Mucosa of rectum (tissue), 2 donors: Measurements from ENCODE around the gene AANAT.

Source experiments
- H3K27ac ChIP-seq, 2 donors: one replicate each; pipeline ENCODE4 v1.7.0; 2013; ENCODE audit warnings: inconsistent platforms in 2 of 2, low read depth in 2 of 2, low read length in 2 of 2
- H3K27me3 ChIP-seq, 2 donors: one replicate each; pipeline ENCODE4 v1.7.0; 2013; ENCODE audit warnings: low read length in 2 of 2; ENCODE audit not compliant: control insufficient read depth in 2 of 2, insufficient read depth in 2 of 2
- H3K36me3 ChIP-seq, 2 donors: one replicate each; pipeline ENCODE4 v1.7.0; 2013; ENCODE audit warnings: low read length in 2 of 2; ENCODE audit not compliant: control insufficient read depth in 2 of 2, insufficient read depth in 2 of 2
- H3K4me1 ChIP-seq, 2 donors: one replicate each; pipeline ENCODE4 v1.7.0; 2013; ENCODE audit warnings: low read length in 2 of 2, mild to moderate bottlenecking in 1 of 2; ENCODE audit not compliant: control insufficient read depth in 2 of 2, insufficient read depth in 2 of 2
- H3K4me3 ChIP-seq, 2 donors: one replicate each; pipeline ENCODE4 v1.7.0; 2013; ENCODE audit warnings: low read length in 2 of 2
- H3K9ac ChIP-seq, 2 donors: one replicate each; pipeline ENCODE4 v1.7.0; 2013; ENCODE audit warnings: low read length in 2 of 2, low read depth in 1 of 2, mild to moderate bottlenecking in 1 of 2
- H3K9me3 ChIP-seq, 2 donors: one replicate each; pipeline ENCODE4 v1.7.0; 2013; ENCODE audit warnings: low read length in 2 of 2; ENCODE audit not compliant: control insufficient read depth in 2 of 2
- donor health status: healthy.
- donor health status: Normal muscosa, but diverticular disease.

Gene AANAT

DNA sequence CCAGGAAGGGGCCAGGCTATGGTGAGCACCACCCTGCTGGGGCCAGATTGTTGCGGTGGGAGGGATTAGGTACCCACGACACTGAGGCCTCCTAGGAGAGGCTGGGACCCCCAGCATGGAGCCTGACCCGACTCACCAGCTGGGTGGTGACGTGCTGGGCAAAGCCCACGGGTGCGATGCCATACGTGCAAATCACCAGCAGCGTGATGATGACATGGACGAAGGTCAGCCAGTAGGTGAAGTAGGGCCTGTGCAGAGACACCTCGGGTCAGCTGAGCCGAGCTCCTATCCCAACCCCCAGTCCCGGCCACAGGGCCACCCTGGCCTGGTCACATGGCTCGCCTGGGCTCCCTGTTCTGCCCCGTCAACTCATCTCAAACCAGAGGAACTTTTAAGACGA lies 7.5 kb downstream of the AANAT start:
- H3K27me3 ChIP-seq: no peaks in the 10 kb centered on the region
- H3K36me3 ChIP-seq: peaks cover 4 to 8% of the 10 kb centered on the region in 2 donors
- no peak overlapping the region for H3K9ac ChIP-seq
- no peaks in the 10 kb centered on the region for H3K4me1 ChIP-seq
- H3K27ac ChIP-seq: no peak overlapping the region
- H3K4me3 ChIP-seq: no peak overlapping the region
- no peaks in the 10 kb centered on the region for H3K9me3 ChIP-seq

GRCh38 chr17:76475302-76475701 lies 7.9 kb downstream of the AANAT start:
- Histone ChIP-seq H3K27me3 (no peaks in the 10 kb centered on the region), H3K9ac (no peak overlapping the region), H3K9me3 (no peaks in the 10 kb centered on the region), H3K4me3 (no peak overlapping the region), H3K4me1 (no peaks in the 10 kb centered on the region), H3K36me3 (peaks cover 4 to 8% of the 10 kb centered on the region in 2 donors), H3K27ac (no peak overlapping the region)

GRCh38 chr17:76476736-76477135 lies 9.3 kb downstream of the AANAT start:
- Histone ChIP-seq H3K27ac (no peak overlapping the region), H3K36me3 (peaks cover 4 to 6% of the 10 kb centered on the region in 2 donors), H3K4me1 (no peaks in the 10 kb centered on the region), H3K4me3 (no peak overlapping the region), H3K9me3 (no peaks in the 10 kb centered on the region), H3K9ac (no peak overlapping the region), H3K27me3 (no peaks in the 10 kb centered on the region)

GRCh38 chr17:76477576-76477975 lies 10.2 kb downstream of the AANAT start:
- no peaks in the 10 kb centered on the region for H3K9me3 ChIP-seq
- H3K27ac ChIP-seq: no peak overlapping the region
- H3K9ac ChIP-seq: no peak overlapping the region
- peaks cover 3 to 4% of the 10 kb centered on the region in 2 donors for H3K36me3 ChIP-seq
- no peak overlapping the region for H3K4me3 ChIP-seq
- no peaks in the 10 kb centered on the region for H3K4me1 ChIP-seq
- H3K27me3 ChIP-seq: no peaks in the 10 kb centered on the region

- Histone ChIP-seq H3K27ac (no peak overlapping the region), H3K4me1 (no peaks in the 10 kb centered on the region), H3K4me3 (no peak overlapping the region), H3K9ac (no peak overlapping the region), H3K9me3 (no peaks in the 10 kb centered on the region), H3K36me3 (peaks cover 3 to 4% of the 10 kb centered on the region in 2 donors), H3K27me3 (no peaks in the 10 kb centered on the region)
Observed at GRCh38 chr17:76478097-76478496, 10.7 kb downstream of the AANAT start.

- no peak overlapping the region for H3K4me3 ChIP-seq
- H3K9ac ChIP-seq: no peak overlapping the region
- no peak overlapping the region for H3K27ac ChIP-seq
- H3K4me1 ChIP-seq: no peaks in the 10 kb centered on the region
- peaks cover under 1 to 3% of the 10 kb centered on the region in 2 donors for H3K36me3 ChIP-seq
- H3K9me3 ChIP-seq: no peaks in the 10 kb centered on the region
- no peaks in the 10 kb centered on the region for H3K27me3 ChIP-seq
Observed at GRCh38 chr17:76478730-76479514, 11.5 kb downstream of the AANAT start.

GRCh38 chr17:76479515-76480060 lies 12.2 kb downstream of the AANAT start:
- H3K4me1 ChIP-seq: peaks cover 0 to 4% of the 10 kb centered on the region in 2 donors
- peaks cover 0 to 3% of the 10 kb centered on the region in 2 donors for H3K36me3 ChIP-seq
- H3K27me3 ChIP-seq: no peaks in the 10 kb centered on the region
- no peaks in the 10 kb centered on the region for H3K9me3 ChIP-seq
- H3K4me3 ChIP-seq: no peak overlapping the region
- H3K27ac ChIP-seq: no peak overlapping the region
- H3K9ac ChIP-seq: no peak overlapping the region

DNA sequence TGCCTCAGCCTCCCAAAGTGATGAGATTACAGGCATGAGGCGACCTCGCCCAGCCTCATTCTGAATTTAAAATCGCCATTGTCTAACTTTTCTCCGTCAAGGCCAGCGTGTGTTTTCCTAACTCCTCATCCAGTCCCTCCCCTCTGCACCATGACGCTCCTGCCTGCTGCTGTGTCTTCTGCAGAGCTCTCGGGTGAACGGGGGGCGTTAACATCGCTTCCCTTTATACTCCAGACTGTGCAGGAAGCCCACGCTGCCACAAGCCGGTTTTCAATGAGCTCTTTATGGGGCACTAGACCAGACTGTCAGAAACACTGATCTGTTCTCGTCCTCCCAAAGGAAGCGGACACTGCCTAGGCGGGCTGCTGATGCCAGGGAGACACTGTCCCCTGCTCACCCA lies 13.2 kb downstream of the AANAT start:
- H3K27ac ChIP-seq: peak overlapping the region in 1 of 2 donors; percentile 76
- H3K9ac ChIP-seq: peak overlapping the region in 1 of 2 donors; percentile 26
- peaks cover 0 to 3% of the 10 kb centered on the region in 2 donors for H3K36me3 ChIP-seq
- no peaks in the 10 kb centered on the region for H3K9me3 ChIP-seq
- H3K4me3 ChIP-seq: peak overlapping the region in 1 of 2 donors; percentile 48
- peaks cover 0 to 4% of the 10 kb centered on the region in 2 donors for H3K4me1 ChIP-seq
- H3K27me3 ChIP-seq: no peaks in the 10 kb centered on the region

- H3K9ac ChIP-seq: peak overlapping the region in 1 of 2 donors; percentile 26
- peak overlapping the region; percentile 62 to 76 for H3K27ac ChIP-seq
Observed at GRCh38 chr17:76481071-76481655, 13.8 kb downstream of the AANAT start.

GRCh38 chr17:76484228-76484725 lies 16.9 kb downstream of the AANAT start:
- no peaks in the 10 kb centered on the region for H3K9me3 ChIP-seq
- H3K9ac ChIP-seq: no peak overlapping the region
- no peaks in the 10 kb centered on the region for H3K36me3 ChIP-seq
- H3K4me1 ChIP-seq: peaks cover 0 to 4% of the 10 kb centered on the region in 2 donors
- no peak overlapping the region for H3K27ac ChIP-seq
- H3K4me3 ChIP-seq: no peak overlapping the region
- no peaks in the 10 kb centered on the region for H3K27me3 ChIP-seq

More at GRCh38 chr17:76481071-76481655, 13.8 kb downstream of the AANAT start:
- H3K36me3 ChIP-seq: peaks cover 0 to 3% of the 10 kb centered on the region in 2 donors
- H3K4me1 ChIP-seq: peaks cover 0 to 4% of the 10 kb centered on the region in 2 donors
- H3K4me3 ChIP-seq: peak overlapping the region in 1 of 2 donors; percentile 48
- H3K27me3 ChIP-seq: no peaks in the 10 kb centered on the region
- H3K9me3 ChIP-seq: no peaks in the 10 kb centered on the region
